Activated T-cell treated with anti-CD3 and anti-CD28 coated beads, Interleukin-2, amount 50 U/mL, for 1 hour (primary cell): ENCODE data around the gene KRTAP5-1.

Experiments
- DNase-seq: peaks from one replicate; pipeline ENCODE4 v3.0.0-alpha.2; 2020

KRTAP5-1 gene

DNA sequence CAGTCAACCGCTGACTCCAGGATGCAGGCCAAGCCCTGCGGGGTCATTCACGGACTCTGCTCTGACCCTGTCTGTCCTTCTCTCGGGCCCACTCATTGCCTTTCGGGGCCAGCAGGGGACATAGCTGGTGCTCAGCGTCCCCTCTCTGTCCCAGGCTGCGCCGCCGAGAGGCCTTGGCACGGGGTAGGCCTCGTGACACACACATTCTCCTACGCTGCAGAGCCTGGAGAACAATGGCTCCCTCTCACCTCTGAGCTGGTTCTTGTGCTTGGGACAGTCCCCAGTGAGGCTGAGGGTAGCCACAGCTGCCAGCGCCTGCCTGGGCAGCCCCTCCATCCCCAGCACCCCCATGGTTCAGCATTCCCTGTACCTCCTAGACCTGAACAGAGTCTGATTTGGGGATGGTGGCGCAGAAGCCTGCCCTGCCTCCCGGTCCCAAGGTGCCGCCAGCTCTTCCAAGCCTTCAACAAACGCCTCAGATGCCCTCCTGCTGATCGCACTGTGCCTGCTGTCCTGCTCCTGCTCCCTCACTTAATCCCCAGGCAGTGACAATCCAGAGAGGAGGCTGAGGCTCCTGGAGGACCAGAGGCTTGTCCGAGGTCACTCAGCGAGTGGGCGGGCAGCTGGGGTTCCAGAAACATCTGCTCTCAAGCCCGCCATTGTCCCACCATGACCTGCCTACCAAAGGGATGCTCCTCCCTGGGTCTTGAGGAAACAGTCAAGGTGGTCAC lies 43.4 kb downstream of the KRTAP5-1 start:
- DNase-seq = no peak

- DNase-seq = no peak
Observed at GRCh38 chr11:1540074-1540473, 45.0 kb downstream of the KRTAP5-1 start.

GRCh38 chr11:1538153-1538552 lies 46.9 kb downstream of the KRTAP5-1 start:
- DNase-seq = no peak

DNA sequence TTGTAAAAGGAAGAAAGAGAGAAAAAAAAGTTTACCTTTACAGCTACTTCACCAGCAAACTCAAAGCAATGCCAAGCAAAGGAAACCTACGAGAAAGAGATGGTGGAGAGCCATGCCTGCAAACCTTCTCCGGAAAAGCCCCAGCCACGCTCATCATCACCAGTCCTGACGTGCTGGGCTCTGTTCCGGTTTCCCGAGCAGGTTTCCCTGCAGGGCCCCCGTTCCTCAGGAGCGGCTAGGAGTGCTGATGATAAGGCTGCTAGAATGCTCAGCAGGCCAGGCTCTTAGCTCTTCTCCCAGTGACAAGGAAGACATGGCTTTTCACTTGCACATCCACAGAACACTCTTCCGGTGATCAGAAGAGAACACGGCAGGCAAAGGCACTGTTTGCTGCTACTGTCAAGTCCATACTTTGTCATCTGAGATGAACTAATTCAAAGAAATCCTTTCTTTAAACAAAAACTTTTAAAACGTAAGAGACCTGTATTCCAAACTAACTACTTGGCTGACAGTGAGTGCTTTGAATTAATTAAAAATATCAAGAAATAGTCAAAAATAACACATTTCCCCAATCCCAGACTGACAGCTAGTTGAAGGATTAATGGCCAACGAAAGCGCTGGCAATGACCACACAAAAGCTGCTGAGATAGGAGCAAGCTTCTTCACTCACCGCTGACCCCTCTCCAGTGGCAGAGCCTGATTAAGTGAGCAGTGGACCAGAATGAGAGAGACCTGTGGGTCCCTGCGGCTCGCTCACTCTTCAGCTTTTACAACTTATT lies 48.8 kb downstream of the KRTAP5-1 start:
- no peak for DNase-seq

DNA sequence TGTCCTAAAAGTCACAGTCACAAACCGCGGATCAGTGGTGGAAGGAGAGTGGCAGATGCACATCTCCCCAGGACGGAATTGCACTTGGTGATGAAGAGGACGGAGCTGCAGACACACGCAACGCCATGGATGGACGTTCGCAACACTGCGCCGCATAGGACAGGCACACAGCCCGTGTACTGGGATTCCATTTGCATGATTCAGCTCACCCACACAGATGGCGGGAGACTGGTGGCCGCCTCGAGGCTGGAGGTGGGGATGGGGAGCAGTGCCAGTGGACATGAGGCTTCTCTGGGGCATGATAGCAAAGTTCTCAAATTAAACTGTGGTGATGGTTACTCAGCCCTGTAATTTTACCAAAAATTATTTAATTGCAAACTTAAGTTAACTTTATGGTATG lies 50.4 kb downstream of the KRTAP5-1 start:
- DNase-seq = no peak
